NCI-H748 (cell line): ENCODE data around the gene MAN1A1.
A peak's percentile ranks its signal among the peaks of the same experiment; 100 is the strongest.
"Not testable (repeated sequence)": the region's sequence is repeated elsewhere in the genome, so short reads cannot be mapped to it uniquely, and the experiment has no call there.

Experiments
- DNase-seq: peaks from one replicate; lab custom pipeline; 2025; ENCODE audit not compliant: unreplicated experiment; lab: John Stamatoyannopoulos, UW

MAN1A1 gene

GRCh38 chr6:119349361-119350201 lies at the start of gene MAN1A1:
TSS of gene MAN1A1 (minus strand) at chr6:119349761. CDS start at chr6:119349065, 696 bp downstream.
- peak; percentile 92 for DNase-seq

GRCh38 chr6:119395192-119395591 lies 45.6 kb upstream of the MAN1A1 start:
- no peak for DNase-seq

GRCh38 chr6:119390247-119390793 lies 40.8 kb upstream of the MAN1A1 start:
- DNase-seq = no peak

- DNase-seq = no peak
Measured at GRCh38 chr6:119385994-119386393, 36.4 kb upstream of the MAN1A1 start.

- DNase-seq = no peak
Measured at GRCh38 chr6:119384444-119384843, 34.9 kb upstream of the MAN1A1 start.

- peak; percentile 8 for DNase-seq
Measured at GRCh38 chr6:119379809-119380208, 30.2 kb upstream of the MAN1A1 start.

GRCh38 chr6:119377043-119377442 lies 27.5 kb upstream of the MAN1A1 start:
- DNase-seq = not testable (repeated sequence)

GRCh38 chr6:119370080-119370479 lies 20.5 kb upstream of the MAN1A1 start:
- no peak for DNase-seq

GRCh38 chr6:119368921-119369320 lies 19.4 kb upstream of the MAN1A1 start:
- DNase-seq = no peak

GRCh38 chr6:119361209-119361608 lies 11.6 kb upstream of the MAN1A1 start:
- DNase-seq = no peak

GRCh38 chr6:119360262-119360915 lies 10.8 kb upstream of the MAN1A1 start:
- no peak for DNase-seq

- no peak for DNase-seq
Measured at GRCh38 chr6:119355890-119356289, 6.3 kb upstream of the MAN1A1 start.

GRCh38 chr6:119355157-119355556 lies 5.6 kb upstream of the MAN1A1 start:
- no peak for DNase-seq

- no peak for DNase-seq
Measured at GRCh38 chr6:119353696-119354095, 4.1 kb upstream of the MAN1A1 start.

- DNase-seq = no peak
Measured at GRCh38 chr6:119352001-119352400, 2.4 kb upstream of the MAN1A1 start.

GRCh38 chr6:119350952-119351372 lies 1.4 kb upstream of the MAN1A1 start:
- DNase-seq = peak; percentile 62

- DNase-seq = peak; percentile 69
Measured at GRCh38 chr6:119350202-119350951, 816 bp upstream of the MAN1A1 start.

- peak; percentile 67 for DNase-seq
Measured at GRCh38 chr6:119348748-119349360, 707 bp downstream of the MAN1A1 start.

- DNase-seq = peak; percentile 56
Measured at GRCh38 chr6:119348096-119348747, 1.3 kb downstream of the MAN1A1 start.

- peak; percentile 64 for DNase-seq
Measured at GRCh38 chr6:119347466-119348095, 2.0 kb downstream of the MAN1A1 start.
